HCT116 (cell line): ENCODE results near the gene TMEM243. TPM values are rescaled to one million over a fixed set of nuclear protein-coding genes. Genes with fewer than 3 reads are reported as not detected.

Experiments used
- ATAC-seq: fragments of 200-7000 bp; cut with Tn5 transposase; 2 replicates; pipeline ENCODE4 v1.9.1; 2020; ENCODE audit warnings: mild to moderate bottlenecking, moderate library complexity
- BruUV-seq: library from RNA; stranded (reverse); fragments of 400-500 nt; replicated peaks from 2 replicates; lab custom pipeline; 2021; lab: Mats Ljungman, UMichigan
- CTCF ChIA-PET: fragments of 300-600 bp; sonication (Branson Sonifier 250); formaldehyde crosslinking; loops from one replicate; lab custom pipeline; 2021; ENCODE audit warnings: antibody characterized with exemption; lab: Charles Lee
- POLR2A ChIA-PET: fragments of 300-600, 350-600 bp; sonication (Branson Sonifier 250); formaldehyde crosslinking; loops from one replicate; lab custom pipeline; 2021; ENCODE audit warnings: antibody characterized with exemption; lab: Charles Lee
- RAD21 ChIA-PET, 2 experiments: fragments of 300-600 bp; sonication (Branson Sonifier 250); formaldehyde crosslinking; loops; one replicate each; lab custom pipeline; 2023; ENCODE audit warnings: low total read pairs in 2 of 2; ENCODE audit not compliant: uncharacterized antibody in 2 of 2, unreplicated experiment in 2 of 2, low non-redundant PET in 1 of 2; lab: Charles Lee
- DNase-seq: peaks from one replicate; pipeline ENCODE4 v3.0.0-alpha.2; 2010; ENCODE audit warnings: low read depth, low spot score
- H2AFZ ChIP-seq: fragments of 200-600 bp; shearing (Covaris generic), sonication (generic); 2 replicates; pipeline ENCODE4 v1.6.1; 2017; ENCODE audit warnings: low read depth, mixed run types, mixed read lengths, antibody characterized with exemption, low read length; ENCODE audit not compliant: poor library complexity, severe bottlenecking
- H3K27ac ChIP-seq: 2 replicates; pipeline ENCODE4 v1.5.1; 2012; ENCODE audit warnings: low read depth, low read length
- H3K27me3 ChIP-seq: fragments of 200-600 bp; sonication (generic); 2 replicates; pipeline ENCODE4 v1.6.1; 2016; ENCODE audit warnings: mixed run types, low read length, mixed read lengths; ENCODE audit not compliant: insufficient read depth
- H3K36me3 ChIP-seq, 2 experiments: fragments of 200-500 bp in 1 of 2; fragments of 200-600 bp in 1 of 2; sonication (Bioruptor generic) in 1 of 2; sonication (generic) in 1 of 2; 2 replicates each; pipeline versions ENCODE4 v1.5.1 to v1.6.1; 2014 to 2016; ENCODE audit warnings: low read length in 2 of 2, inconsistent platforms in 1 of 2, mixed read lengths in 1 of 2, mixed run types in 1 of 2; ENCODE audit not compliant: insufficient read depth in 2 of 2, control insufficient read depth in 1 of 2
- H3K4me1 ChIP-seq, 2 experiments: fragments of 200-600 bp in 1 of 2; sonication (generic) in 1 of 2; 2 replicates each; pipeline versions ENCODE4 v1.5.1 to v1.6.1; 2012 to 2017; ENCODE audit warnings: low read length in 2 of 2, inconsistent platforms in 1 of 2, mild to moderate bottlenecking in 1 of 2, mixed read lengths in 1 of 2, mixed run types in 1 of 2, moderate library complexity in 1 of 2; ENCODE audit not compliant: insufficient read depth in 2 of 2, control insufficient read depth in 1 of 2
- H3K4me2 ChIP-seq: fragments of 200-600 bp; sonication (generic); 2 replicates; pipeline ENCODE4 v1.6.1; 2017; ENCODE audit warnings: mixed run types, low read length, mixed read lengths
- H3K4me3 ChIP-seq, 2 experiments: fragments of 200-600 bp in 1 of 2; sonication (generic) in 1 of 2; replicated peaks in 1 of 2; 2 replicates each; pipeline ENCODE4 v1.5.1; 2011 to 2016; ENCODE audit warnings: low read length in 2 of 2, control low read depth in 1 of 2, low read depth in 1 of 2, mild to moderate bottlenecking in 1 of 2, mixed read lengths in 1 of 2, mixed run types in 1 of 2
- H3K79me2 ChIP-seq: fragments of 200-600 bp; sonication (generic); 2 replicates; pipeline ENCODE4 v1.6.1; 2017; ENCODE audit warnings: mild to moderate bottlenecking, mixed run types, low read length, moderate library complexity, mixed read lengths; ENCODE audit not compliant: insufficient read depth
- H3K9ac ChIP-seq: fragments of 200-600 bp; sonication (generic); 2 replicates; pipeline ENCODE4 v1.6.1; 2016; ENCODE audit warnings: low read length, mixed read lengths
- H3K9me2 ChIP-seq: fragments of 200-600 bp; sonication (generic), shearing (Covaris generic); 2 replicates; pipeline ENCODE4 v1.6.1; 2017; ENCODE audit warnings: mixed run types, mild to moderate bottlenecking, moderate library complexity; ENCODE audit not compliant: insufficient read depth
- H3K9me3 ChIP-seq, 2 experiments: fragments of 200-500 bp in 1 of 2; fragments of 200-600 bp in 1 of 2; sonication (Bioruptor generic) in 1 of 2; sonication (generic) in 1 of 2; 2 replicates each; pipeline ENCODE4 v1.6.1; 2014 to 2017; ENCODE audit warnings: low read length in 2 of 2, mixed read lengths in 2 of 2, inconsistent platforms in 1 of 2, low read depth in 1 of 2, mild to moderate bottlenecking in 1 of 2, mixed run types in 1 of 2, moderate library complexity in 1 of 2; ENCODE audit not compliant: control insufficient read depth in 1 of 2, insufficient read depth in 1 of 2
- H4K20me1 ChIP-seq: fragments of 200-600 bp; sonication (generic), shearing (Covaris generic); 2 replicates; pipeline ENCODE4 v1.6.1; 2017; ENCODE audit warnings: mixed run types, mild to moderate bottlenecking, moderate library complexity; ENCODE audit not compliant: insufficient read depth
- ATF3 ChIP-seq: IDR thresholded peaks from 2 replicates; pipeline ENCODE4 v1.6.1; 2012
- ELF1 ChIP-seq: IDR thresholded peaks from 2 replicates; pipeline ENCODE4 v1.6.1; 2012; ENCODE audit warnings: low read depth, borderline replicate concordance
- EZH2 ChIP-seq: fragments of 200-600 bp; sonication (generic); IDR thresholded peaks from 2 replicates; pipeline ENCODE4 v1.6.1; 2017; ENCODE audit warnings: antibody characterized with exemption, mixed run types
- JUND ChIP-seq: IDR thresholded peaks from 2 replicates; pipeline ENCODE4 v1.6.1; 2012
- REST ChIP-seq: IDR thresholded peaks from 2 replicates; pipeline ENCODE4 v1.6.1; 2012; ENCODE audit warnings: low read depth
- ZBTB33 ChIP-seq: IDR thresholded peaks from 2 replicates; pipeline ENCODE4 v1.6.1; 2011; ENCODE audit warnings: mild to moderate bottlenecking, low read length, moderate library complexity; ENCODE audit not compliant: insufficient replicate concordance; ENCODE audit errors: extremely low read depth
- intact Hi-C: fragments of 100-400 bp; cut with micrococcal nuclease; formaldehyde crosslinking; loops from 2 replicates; pipeline ENCODE4 v1.10.0; 2022
- total RNA-seq: library from RNA; stranded (reverse); gene quantifications from one replicate; pipeline ENCODE4 v1.2.1, GENCODE V29; 2021; ENCODE audit not compliant: unreplicated experiment

TMEM243 gene
- total RNA-seq, 1 experiment from 2014 or later: 23.3 TPM

- TF ChIP-seq ATF3: no peak
- no peak for TF ChIP-seq ELF1
- no peak for TF ChIP-seq EZH2
- TF ChIP-seq ZBTB33: no peak
- no peak for TF ChIP-seq JUND
- no peak for TF ChIP-seq REST
- Histone ChIP-seq H3K4me2 (no peak overlapping the region), H3K9ac (no peak overlapping the region), H3K9me2 (no peaks in the 10 kb centered on the region), H3K4me1 (no peaks in the 10 kb centered on the region), H3K27me3 (no peaks in the 10 kb centered on the region), H3K4me3 (no peak overlapping the region), H3K27ac (no peak overlapping the region), H3K79me2 (no peaks in the 10 kb centered on the region), H3K36me3 (no peaks in the 10 kb centered on the region), H3K9me3 (no peaks in the 10 kb centered on the region), H4K20me1 (no peaks in the 10 kb centered on the region), H2AFZ (no peak overlapping the region)
- DNase-seq (no peak), ATAC-seq (no peak)
- ChIA-PET RAD21 (no interaction called here), POLR2A (no interaction called here), CTCF (no interaction called here)
- no TSS peak for BruUV-seq
- intact Hi-C loops: loop anchor here (10.0 kb wide), 1 partner anchor 197 kb away; no protein-coding TSS in a partner anchor
These were observed 12.2 kb upstream of the TMEM243 start for GRCh38 chr7:87231711-87232110.
